Measurements from ENCODE around the gene TOGARAM1.
"Not testable (repeated sequence)": the region's sequence is repeated elsewhere in the genome, so short reads cannot be mapped to it uniquely, and the experiment has no call there.

DNA sequence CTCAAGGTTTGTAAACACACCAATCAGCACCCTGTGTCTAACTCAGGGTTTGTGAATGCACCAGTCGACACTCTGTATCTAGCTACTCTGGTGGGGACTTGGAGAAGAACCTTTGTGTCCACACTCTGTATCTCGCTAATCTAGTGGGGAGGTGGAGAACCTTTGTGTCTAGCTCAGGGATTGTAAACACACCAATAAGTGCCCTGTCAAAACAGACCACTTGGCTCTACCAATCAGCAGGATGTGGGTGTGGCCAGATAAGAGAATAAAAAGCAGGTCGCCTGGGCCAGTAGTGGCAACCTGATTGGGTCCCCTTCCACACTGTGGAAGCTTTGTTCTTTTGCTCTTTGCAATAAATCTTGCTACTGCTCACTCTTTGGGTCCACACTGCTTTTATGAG, 119.1 kb downstream of the TOGARAM1 start:
- not testable (repeated sequence) for TF ChIP-seq SUZ12 (IDR thresholded peaks at IDR 0.05); ELF4 (IDR thresholded peaks at IDR 0.05); ZNF384 (IDR thresholded peaks at IDR 0.05); SP1 (IDR thresholded peaks at IDR 0.05); L3MBTL2 (conservative IDR thresholded peaks at IDR 0.05); LEF1 (IDR thresholded peaks at IDR 0.05; ENCODE audit: borderline replicate concordance); FOXK2 (IDR thresholded peaks at IDR 0.05); HDGF (IDR thresholded peaks at IDR 0.05; ENCODE audit: borderline replicate concordance); FOXM1 (IDR thresholded peaks at IDR 0.05; ENCODE audit: borderline replicate concordance); BHLHE40 (IDR thresholded peaks at IDR 0.05; ENCODE audit: borderline replicate concordance); ARNT (IDR thresholded peaks at IDR 0.05)
- TF ChIP-seq, protein P1, sequence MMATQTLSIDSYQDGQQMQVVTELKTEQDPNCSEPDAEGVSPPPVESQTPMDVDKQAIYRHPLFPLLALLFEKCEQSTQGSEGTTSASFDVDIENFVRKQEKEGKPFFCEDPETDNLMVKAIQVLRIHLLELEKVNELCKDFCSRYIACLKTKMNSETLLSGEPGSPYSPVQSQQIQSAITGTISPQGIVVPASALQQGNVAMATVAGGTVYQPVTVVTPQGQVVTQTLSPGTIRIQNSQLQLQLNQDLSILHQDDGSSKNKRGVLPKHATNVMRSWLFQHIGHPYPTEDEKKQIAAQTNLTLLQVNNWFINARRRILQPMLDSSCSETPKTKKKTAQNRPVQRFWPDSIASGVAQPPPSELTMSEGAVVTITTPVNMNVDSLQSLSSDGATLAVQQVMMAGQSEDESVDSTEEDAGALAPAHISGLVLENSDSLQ (IDR thresholded peaks at IDR 0.05): not testable (repeated sequence)
